ENCODE data around the gene RNF212B. TPM values are rescaled to one million over a fixed set of nuclear protein-coding genes. Genes with fewer than 3 reads are reported as not detected.

RNF212B gene
- total and polyA plus RNA-seq, 10 of the 15 experiments (the other 5 are each of a cell fraction or from before 2014, with no cell fraction given) = not detected

GRCh38 chr14:23281247-23281646 lies 43.5 kb downstream of the RNF212B start (continued):
- TF ChIP-seq FOS (IDR thresholded peaks at IDR 0.05; ENCODE audit: borderline replicate concordance, extremely low read depth, insufficient read length) (no peak), KDM1A (IDR thresholded peaks at IDR 0.05; ENCODE audit: borderline replicate concordance) (no peak), SREBF2 (IDR thresholded peaks at IDR 0.05; ENCODE audit: low read length) (no peak), EZH2 (IDR thresholded peaks at IDR 0.05; ENCODE audit: borderline replicate concordance, control insufficient read depth, low read depth, low read length) (no peak), E2F4 (IDR thresholded peaks at IDR 0.05; ENCODE audit: low read depth, low read length) (no peak), RFX5 (IDR thresholded peaks at IDR 0.05; ENCODE audit: low read depth, low read length) (no peak), SUZ12 (IDR thresholded peaks at IDR 0.05; ENCODE audit: unreplicated experiment) (no peak), IKZF1 (conservative IDR thresholded peaks at IDR 0.05) (no peak), TARDBP (IDR thresholded peaks at IDR 0.05; ENCODE audit: borderline replicate concordance) (no peak), ZBTB33 (IDR thresholded peaks at IDR 0.05) (no peak), POLR2AphosphoS2 (IDR thresholded peaks at IDR 0.05; ENCODE audit: low read depth, low read length) (no peak), SIN3A (IDR thresholded peaks at IDR 0.05; ENCODE audit: low read depth, low read length) (no peak)

All from GM12878 (cell line).